Pons (tissue), 1 donor: ENCODE results near the gene KDM2A.

Source experiments
- DNase-seq: peaks from one replicate; pipeline ENCODE4 v3.0.0-alpha.2; 2016; ENCODE audit warnings: low spot score

KDM2A gene

DNA sequence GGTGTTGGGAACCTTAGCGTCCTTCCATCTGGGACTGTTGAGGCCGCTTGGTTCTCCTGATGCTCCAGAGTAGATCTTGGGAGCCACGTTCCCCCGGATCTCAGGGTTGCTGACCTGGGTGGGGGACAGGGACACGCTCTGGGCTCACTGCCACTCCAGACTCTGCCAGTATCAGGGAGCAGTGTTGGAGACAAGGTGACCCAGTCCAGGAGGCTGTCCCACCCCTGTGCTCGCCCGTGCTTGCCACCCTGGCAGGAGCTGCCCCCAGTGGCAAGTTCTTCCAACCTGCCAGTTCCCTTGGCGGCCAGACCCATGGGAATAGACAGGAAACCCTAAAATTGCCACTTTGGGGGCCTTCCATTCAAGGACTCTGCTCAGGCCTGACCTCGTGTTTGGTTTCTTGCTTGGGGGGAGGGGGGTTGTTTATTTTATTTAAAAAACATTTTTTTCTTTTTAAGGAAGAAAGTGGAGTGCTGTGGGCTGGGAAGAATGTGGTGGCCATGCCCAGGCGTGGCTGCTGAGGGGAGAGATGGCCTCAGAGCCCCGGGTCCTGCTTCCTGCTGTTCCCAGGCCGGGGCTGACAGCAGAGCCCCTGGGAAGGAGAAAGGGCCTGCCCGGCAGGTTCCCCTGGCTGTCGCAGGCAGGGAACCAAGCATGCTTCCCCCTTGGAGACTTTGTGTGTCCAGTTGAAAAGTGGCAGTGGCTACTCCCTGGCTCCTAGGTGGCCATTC, 154.4 kb downstream of the KDM2A start:
- no peak for DNase-seq

DNA sequence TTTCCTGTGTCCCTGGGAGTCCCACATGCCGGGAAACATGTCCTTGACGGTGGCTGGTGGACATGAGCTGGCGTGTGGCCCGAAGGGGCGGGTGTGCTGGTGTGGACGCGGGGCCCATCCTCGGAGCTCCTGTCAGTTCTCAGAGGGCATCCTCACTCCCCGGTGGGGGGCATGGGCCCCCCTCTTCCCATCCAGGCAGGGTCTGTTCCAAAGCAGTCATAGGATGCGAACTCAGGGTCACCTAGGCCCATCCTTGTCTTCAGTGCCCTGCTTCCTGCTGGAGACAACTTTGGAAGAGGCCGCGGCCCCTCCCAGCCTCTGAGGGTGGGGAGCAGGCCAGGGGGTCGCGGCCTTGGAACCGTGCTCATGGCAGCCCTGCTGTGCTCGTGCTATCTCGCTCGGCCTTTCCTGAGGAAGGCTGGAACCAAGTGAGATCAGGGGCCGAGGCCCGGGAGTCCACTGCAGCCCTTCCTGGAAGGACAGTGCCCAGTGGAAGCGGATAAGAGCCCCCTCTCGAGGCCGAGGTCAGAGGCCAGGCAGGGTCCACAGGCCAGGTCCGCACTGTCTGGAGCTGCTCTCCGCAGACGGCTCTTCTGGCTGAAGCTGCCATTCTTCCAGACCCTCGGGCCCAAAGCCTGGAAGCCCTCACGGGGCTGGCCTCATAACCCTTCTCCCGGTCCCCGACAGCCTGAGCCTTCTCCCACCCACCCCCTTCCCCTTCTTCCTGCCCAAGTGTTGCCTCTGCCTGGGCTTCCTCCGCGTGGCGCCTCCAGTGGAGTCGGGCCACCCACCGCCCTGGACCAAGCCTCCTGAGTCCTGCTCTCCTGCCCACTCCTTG, 155.9 kb downstream of the KDM2A start:
- no peak for DNase-seq

DNA sequence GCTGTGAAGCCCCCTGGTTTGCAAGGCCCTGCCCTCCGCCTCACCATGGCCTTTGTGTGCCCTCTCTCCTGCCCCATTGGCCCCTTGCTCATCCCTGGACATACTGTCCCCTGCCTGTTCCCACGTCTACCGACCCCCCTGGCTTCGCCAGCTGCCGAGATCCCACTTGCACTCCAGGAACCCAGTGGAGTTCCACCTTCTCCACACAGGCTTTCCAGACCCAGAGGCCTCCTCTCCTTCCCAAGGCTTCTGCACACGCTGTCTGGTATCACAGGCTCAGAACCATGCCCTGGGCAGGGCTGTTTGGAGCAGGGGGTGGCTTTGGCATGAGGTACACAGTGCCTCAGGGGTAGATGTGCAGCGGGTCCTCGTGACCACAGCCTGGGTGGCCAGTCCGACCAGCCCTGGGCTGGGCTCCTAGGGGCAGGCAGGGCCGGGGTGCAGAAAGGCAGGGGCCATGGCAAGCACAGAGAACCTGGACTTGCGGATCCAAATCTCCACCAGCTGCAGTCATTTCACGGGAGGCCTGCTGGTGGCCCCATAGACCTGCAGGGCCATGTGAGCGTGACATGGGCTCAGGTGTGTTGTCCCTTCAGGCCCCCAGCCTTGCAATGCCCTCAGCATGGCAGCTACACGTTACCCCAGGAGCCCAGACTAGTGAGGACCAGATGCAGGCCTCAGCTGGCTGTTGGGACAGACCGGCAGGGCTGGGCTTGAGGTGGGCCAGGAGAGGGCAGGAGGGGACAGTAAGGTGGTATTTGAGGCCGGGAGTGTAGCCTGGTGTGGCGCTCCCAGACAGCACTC, 156.7 kb downstream of the KDM2A start:
- no peak for DNase-seq

DNA sequence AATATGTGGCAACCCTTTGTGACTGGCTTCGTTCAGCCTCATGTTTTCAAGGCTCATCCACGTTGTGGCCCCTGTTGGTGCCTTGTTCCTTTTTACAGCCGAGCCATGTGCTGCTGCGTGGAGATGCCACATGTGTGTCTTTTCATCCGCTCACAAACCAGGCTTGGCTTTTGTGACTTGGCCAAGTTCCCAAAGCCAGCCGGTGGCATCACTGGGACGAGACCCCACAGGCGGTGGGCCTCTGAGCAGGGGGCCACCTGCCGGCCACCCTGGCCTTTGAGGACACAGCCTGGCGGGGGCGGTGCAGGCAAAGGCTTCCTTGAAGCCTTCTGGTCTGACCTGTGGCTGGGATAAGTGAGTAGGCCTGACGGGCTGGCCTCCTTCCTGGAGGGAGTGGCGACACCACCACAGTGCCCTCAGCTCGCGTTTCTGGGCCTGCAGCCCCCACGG, 157.7 kb downstream of the KDM2A start:
- DNase-seq = no peak

DNA sequence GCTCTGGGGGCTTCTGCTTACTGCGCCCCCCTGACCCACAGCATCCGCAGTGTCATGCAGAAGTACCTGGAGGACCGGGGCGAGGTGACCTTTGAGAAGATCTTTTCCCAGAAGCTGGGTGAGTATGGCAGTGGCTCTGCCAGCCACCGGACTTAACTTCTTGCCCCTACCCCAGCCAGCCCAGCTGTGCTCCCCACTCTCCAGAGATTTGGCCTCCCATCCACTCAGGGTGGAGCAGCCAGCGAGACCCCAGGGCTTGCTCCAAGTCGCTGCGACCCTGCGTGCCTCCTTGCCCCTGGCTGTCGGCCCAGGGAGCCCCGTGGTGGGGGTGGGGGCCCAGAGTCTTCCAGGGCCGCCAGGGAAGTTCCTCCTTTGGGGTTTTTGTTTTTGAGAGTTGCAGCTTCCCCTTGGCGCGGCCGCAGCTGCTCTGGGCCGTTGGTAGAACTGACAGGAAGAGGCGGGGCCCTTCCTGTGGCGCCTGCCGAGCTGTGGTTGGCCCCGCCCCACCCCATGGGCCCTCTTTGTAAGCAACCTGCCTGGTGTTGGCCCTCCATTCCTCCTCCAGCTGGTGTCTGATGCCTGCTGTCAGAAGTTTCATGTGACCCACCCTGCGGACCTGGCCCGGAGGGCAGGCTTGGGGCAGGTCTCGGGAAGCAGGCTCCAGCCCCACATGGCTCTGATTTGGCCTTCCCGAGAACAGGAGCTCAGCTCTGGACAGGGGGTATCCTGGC, 158.3 kb downstream of the KDM2A start:
- DNase-seq = peak; percentile 68

DNA sequence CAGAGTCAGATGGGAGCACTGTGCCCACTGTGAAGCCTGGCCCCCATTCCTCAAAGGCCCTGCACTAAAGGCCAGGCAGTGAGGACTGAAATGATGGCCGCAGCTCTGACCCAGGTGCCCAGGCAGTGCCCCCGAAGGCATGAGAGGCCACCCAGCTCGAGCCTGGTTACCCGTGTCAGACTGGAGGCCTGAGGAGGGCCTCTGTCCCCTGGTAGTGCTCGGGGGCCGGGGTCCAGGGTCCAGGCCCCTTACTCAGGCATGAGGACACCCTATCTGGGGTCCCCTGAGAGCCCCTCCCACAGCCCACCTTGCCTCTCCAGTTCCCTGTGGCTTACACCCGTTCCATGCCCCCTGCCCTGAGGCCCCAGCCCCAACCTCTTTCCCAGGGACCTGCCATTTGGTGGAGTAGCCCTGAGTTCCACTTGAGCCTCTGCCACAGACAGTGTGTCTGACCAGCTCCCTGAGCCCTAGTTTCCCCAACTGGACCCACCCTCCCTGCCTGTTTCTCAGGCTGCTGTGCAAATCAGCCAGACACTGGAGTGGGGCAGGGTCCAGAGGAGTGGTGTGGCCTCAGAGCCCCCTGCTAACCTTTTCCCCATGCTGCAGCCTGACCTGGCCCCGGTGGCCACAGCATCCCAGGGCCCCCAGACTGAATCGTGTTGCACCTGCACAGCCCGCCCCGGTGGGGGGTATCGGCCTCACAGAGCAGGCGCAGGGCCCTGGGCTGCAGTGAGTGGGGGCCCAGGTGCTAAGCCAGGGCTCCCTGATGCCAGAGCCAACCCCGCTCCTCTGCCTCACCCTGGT, 159.3 kb downstream of the KDM2A start:
- DNase-seq = no peak

DNA sequence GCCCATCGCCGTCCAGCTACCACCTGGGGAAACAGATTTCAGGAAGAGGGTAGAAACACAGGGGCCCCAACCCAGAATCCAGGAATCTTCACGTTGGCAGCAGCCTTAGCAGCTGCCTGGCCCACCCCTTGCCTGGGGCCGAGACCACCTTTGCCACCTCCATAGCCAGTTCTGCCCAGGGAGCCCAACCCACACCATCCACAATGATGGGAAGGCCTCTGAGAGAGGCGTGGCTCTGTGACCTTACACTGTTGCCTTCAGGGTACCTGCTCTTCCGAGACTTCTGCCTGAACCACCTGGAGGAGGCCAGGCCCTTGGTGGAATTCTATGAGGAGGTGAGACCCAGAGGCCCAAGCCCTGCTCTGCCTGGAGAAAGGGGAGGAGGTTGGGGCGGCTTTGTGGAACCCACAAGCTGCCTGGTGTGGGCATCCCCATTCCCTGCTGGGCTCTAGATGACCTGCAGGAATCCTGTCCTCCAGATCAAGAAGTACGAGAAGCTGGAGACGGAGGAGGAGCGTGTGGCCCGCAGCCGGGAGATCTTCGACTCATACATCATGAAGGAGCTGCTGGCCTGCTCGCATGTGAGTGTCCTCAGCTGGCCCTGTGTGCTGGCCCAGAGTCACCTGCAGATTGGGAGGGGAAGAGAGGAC, 160.0 kb downstream of the KDM2A start:
- no peak for DNase-seq

DNA sequence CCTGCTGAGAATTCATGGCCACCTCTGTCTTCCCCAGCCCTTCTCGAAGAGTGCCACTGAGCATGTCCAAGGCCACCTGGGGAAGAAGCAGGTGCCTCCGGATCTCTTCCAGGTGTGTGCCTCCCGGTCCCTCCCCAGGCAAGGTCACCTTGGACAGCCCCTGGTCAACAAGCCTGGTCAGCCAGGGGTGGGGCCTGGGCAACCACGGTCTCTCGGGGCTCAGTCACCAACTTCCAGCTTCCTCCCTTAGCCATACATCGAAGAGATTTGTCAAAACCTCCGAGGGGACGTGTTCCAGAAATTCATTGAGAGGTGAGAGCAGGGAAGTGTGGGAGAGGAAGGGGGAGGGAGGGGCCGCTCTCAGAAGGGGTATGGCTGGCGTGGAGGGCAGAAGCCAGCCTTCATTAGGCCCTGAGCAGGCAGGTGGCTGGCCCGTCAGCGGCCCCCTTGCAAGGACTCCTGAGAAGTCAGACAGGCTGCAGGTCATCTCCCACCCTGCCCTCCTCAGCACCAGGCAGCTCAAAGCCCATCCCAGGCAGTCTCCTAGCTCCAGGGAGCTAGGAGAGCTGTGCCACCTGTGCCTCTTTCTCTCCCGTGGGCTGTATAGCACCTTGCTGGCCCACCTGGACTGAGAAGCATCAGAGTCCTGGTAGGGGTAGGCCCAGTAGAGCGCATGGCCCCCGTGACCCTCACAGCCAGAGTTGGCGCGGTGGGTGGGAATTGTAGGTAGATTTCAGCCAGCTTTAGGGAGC, 160.7 kb downstream of the KDM2A start:
- DNase-seq = no peak

DNA sequence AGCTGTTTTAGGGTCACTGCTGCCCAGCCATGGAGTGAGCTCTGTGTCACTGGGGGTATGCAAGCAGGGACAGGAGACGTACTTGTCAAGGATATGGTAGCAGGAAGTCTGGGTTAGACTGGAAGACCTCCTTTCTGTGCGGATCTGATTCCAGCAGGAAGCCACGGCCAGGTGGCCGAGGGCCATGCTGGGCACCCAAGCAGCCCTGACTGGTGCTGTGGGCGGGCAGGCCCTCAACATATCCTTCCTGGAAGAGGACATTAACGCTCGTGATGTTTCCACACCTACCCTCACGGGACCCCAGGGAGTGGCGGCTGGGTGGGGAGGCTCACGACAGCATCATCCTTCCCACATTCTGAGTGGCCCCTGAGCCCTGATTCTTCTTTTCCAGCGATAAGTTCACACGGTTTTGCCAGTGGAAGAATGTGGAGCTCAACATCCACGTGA, 161.3 kb downstream of the KDM2A start:
- DNase-seq = no peak

DNA sequence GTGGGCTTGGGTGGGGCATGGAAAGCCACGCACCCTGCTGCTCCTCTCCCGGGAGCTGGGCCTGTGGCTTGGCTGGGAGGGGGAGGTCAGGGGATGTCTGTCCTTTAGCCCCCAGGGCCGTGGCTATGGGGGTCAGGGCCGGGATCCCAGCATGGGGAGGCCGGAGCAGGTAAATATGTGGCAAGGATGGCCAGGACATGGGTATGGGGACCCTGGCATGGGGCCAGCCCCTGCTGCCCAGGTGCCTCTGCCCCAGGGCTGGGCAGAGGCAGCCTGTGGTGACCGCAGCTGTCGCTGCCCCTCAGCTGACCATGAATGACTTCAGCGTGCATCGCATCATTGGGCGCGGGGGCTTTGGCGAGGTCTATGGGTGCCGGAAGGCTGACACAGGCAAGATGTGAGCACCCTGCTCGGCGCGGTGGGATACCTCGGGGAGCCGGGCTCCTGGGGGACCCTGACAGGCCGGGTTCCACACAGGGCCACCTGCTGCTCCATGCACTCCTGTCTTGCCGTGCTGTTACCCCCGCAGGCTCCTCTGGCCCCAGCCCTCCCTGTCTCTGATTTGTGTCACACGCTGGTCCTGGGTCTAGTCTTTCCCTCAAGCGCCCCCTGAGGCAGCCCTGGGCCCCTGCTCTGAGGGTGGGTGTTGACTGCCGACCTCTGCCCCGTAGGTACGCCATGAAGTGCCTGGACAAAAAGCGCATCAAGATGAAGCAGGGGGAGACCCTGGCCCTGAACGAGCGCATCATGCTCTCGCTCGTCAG, 161.9 kb downstream of the KDM2A start:
- DNase-seq = no peak

DNA sequence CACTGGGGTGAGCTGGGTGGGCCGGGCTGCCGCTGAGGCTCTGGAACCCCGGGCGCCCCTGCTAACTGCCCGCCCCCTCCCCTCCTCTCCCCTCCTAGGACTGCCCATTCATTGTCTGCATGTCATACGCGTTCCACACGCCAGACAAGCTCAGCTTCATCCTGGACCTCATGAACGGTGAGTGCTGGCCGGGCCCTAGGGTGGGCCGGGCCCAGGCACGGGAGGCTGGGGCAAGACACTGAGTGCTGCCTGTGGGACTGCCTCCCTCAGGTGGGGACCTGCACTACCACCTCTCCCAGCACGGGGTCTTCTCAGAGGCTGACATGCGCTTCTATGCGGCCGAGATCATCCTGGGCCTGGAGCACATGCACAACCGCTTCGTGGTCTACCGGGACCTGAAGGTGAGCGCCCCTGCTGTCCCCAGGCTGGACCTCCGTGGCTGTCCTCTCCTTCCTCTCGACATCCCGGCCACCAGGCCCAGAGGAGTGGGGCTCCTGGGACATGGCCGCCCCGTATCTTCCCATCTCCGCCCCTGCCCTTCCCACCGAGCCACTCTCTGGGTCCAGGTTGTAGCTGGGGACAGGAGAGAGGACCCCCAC, 162.6 kb downstream of the KDM2A start:
- DNase-seq = no peak

DNA sequence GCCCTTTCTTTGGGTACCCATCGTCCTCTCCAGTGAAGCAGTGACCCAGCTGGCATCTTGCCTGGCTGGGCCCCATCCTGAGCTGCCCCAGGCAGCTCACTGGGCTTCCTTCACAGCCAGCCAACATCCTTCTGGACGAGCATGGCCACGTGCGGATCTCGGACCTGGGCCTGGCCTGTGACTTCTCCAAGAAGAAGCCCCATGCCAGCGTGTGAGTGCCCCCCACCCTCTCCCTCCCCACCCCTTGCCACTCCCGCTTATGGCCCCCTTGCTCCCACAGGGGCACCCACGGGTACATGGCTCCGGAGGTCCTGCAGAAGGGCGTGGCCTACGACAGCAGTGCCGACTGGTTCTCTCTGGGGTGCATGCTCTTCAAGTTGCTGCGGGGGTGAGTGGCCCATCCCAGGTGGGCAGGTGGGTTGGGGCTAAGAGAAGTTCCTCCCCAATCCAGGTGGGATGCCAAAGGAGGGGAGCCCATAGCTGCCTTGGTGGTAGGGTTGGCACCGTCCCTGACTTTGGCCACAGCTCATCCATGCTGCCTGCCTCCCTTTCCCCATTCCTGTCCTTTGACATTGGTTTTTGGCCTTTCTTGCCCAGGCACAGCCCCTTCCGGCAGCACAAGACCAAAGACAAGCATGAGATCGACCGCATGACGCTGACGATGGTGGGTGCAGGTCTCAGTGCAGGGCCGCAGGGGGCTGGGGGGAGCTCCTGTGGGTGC, 163.3 kb downstream of the KDM2A start:
- DNase-seq = no peak

DNA sequence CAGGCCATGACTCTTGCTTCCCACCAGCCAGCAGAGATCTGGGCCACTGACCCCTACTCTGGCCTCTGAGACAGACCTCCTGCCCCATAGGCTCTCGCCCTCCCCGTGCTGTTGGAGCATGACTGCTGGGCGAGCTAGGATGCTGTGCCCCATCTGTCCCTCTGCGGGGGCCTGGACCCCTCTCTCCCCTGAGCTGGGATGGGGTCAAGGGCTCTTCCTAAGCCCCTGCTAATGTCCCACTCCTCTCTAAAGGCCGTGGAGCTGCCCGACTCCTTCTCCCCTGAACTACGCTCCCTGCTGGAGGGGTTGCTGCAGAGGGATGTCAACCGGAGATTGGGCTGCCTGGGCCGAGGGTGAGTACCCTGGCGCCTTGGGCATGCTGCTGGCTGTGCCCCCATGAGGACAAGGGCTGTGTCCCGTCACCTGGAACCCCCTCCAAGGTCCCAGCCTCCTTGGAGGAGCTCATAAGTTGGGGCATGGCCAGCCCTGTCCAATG, 163.9 kb downstream of the KDM2A start:
- DNase-seq = no peak

DNA sequence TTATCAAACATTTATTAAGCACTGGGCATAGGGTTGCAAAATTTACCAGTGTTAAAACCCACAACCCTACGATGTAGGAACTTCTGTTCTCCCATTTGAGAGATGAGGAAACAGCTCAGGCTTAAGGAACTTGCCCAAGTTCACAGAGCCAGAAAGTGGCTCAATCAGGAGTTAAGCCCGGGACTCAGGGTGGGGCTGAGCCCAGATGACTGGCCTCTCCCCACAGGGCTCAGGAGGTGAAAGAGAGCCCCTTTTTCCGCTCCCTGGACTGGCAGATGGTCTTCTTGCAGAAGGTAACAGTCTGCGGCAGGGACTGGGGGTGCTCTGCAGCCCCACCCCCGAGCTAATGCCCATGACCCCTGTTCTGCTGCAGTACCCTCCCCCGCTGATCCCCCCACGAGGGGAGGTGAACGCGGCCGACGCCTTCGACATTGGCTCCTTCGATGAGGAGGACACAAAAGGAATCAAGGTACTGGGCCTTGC, 164.5 kb downstream of the KDM2A start:
- DNase-seq = no peak

DNA sequence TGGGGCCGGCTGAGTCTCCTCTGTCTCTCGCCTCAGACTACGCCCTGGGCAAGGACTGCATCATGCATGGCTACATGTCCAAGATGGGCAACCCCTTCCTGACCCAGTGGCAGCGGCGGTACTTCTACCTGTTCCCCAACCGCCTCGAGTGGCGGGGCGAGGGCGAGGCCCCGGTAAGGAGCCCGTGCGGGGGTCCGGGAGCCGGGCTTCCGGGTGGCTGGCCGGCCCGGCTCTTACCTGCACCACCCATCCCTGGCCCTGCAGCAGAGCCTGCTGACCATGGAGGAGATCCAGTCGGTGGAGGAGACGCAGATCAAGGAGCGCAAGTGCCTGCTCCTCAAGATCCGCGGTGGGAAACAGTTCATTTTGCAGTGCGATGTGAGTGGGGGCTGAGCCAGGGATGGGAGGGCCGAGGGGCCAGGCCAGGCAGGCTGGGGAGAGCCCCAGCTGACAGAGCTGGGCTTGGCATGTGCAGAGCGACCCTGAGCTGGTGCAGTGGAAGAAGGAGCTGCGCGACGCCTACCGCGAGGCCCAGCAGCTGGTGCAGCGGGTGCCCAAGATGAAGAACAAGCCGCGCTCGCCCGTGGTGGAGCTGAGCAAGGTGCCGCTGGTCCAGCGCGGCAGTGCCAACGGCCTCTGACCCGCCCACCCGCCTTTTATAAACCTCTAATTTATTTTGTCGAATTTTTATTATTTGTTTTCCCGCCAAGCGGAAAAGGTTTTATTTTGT, 165.9 kb downstream of the KDM2A start:
- DNase-seq = no peak
